ENCODE measurements around the gene WDR77. TPM values are rescaled to one million over a fixed set of nuclear protein-coding genes. Genes with fewer than 3 reads are reported as not detected.

The WDR77 gene
- total and polyA plus RNA-seq, 2 experiments from 2014 or later, result 37.3 to 55.3 TPM

DNA sequence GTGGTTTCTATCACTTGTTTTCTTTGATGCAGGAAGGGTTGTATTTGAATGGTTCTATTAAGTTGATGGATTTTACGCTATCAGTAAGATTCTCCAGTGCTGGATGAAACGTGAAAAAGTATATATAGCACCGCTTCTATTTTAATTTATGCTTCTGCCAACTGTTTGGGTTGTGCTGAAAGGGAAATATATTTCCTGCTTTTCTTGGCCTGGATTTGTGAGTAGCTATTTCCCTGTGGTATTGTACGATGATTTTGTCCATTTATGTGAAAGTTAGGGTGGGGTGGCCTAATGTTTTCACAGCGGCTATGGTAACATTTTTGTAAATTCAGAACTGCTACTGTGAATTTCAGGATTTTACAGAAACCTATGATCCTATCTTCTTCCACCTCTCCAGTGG lies 25.1 kb upstream of the WDR77 start:
- 94% methylated on average over 5 of the region's 5 CpGs for WGBS (ENCODE audit: low lambda C conversion rate, missing lambda C conversion rate)
- no peaks in the 10 kb centered on the region for H3K36me3 ChIP-seq (replicated peaks; ENCODE audit: insufficient read depth, low read depth)
- H3K4me3 ChIP-seq, result no peak overlapping the region
- no peak overlapping the region for H3K27ac ChIP-seq
- H2AFZ ChIP-seq, result no peak overlapping the region
- no peak for DNase-seq (ENCODE audit: low spot score)
- no peaks in the 10 kb centered on the region for H3K9me3 ChIP-seq (ENCODE audit: low read depth)
- no peak for TF ChIP-seq EZH2phosphoT487 (IDR thresholded peaks at IDR 0.05; ENCODE audit: low read depth, severe bottlenecking, unreplicated experiment)
- TF ChIP-seq CTCF (IDR thresholded peaks at IDR 0.05; ENCODE audit: poor library complexity), result no peak
- no peak for TF ChIP-seq EZH2 (IDR thresholded peaks at IDR 0.05; ENCODE audit: borderline replicate concordance)
- no peaks in the 10 kb centered on the region for H3K27me3 ChIP-seq
- no peaks in the 10 kb centered on the region for H3K9me2 ChIP-seq (replicated peaks; ENCODE audit: insufficient read depth)
- H3K79me2 ChIP-seq, result no peaks in the 10 kb centered on the region
- no peak overlapping the region for H3K4me2 ChIP-seq
- H3K4me1 ChIP-seq (ENCODE audit: insufficient read depth), result no peaks in the 10 kb centered on the region
- no peaks in the 10 kb centered on the region for H4K20me1 ChIP-seq (ENCODE audit: insufficient read depth, poor library complexity, severe bottlenecking)

DNA sequence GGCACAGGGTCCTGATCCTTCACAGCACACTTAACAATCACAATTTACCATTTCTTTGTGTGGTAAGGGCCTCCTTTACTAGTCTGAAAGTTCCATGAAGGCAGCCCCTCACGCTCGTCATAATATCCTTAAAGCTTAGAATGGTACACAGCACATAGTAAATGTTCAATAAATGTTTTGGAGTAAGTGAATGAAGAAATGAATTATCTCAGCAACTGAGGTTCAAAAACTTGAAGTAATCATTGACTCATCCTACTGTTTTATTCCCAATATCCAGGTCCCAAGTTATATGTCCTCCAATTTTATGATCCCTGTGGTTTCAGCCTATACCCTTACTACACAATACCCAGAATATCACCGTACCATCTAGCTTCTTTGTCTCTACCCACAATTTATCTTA lies 22.5 kb upstream of the WDR77 start:
- H3K4me2 ChIP-seq, result no peak overlapping the region
- H3K27ac ChIP-seq, result no peak overlapping the region
- no peaks in the 10 kb centered on the region for H3K4me1 ChIP-seq (ENCODE audit: insufficient read depth)
- no peaks in the 10 kb centered on the region for H3K9me2 ChIP-seq (replicated peaks; ENCODE audit: insufficient read depth)
- H2AFZ ChIP-seq, result no peak overlapping the region
- no peak overlapping the region for H3K4me3 ChIP-seq
- H3K27me3 ChIP-seq, result no peaks in the 10 kb centered on the region
- TF ChIP-seq EZH2phosphoT487 (IDR thresholded peaks at IDR 0.05; ENCODE audit: low read depth, severe bottlenecking, unreplicated experiment) (no peak), CTCF (IDR thresholded peaks at IDR 0.05; ENCODE audit: poor library complexity) (no peak), EZH2 (IDR thresholded peaks at IDR 0.05; ENCODE audit: borderline replicate concordance) (no peak)
- H3K36me3 ChIP-seq (replicated peaks; ENCODE audit: insufficient read depth, low read depth), result no peaks in the 10 kb centered on the region
- DNase-seq (ENCODE audit: low spot score), result no peak
- H3K79me2 ChIP-seq, result no peaks in the 10 kb centered on the region
- 96% methylated on average over 3 of the region's 3 CpGs for WGBS (ENCODE audit: low lambda C conversion rate, missing lambda C conversion rate)
- H3K9me3 ChIP-seq (ENCODE audit: low read depth), result no peaks in the 10 kb centered on the region
- no peaks in the 10 kb centered on the region for H4K20me1 ChIP-seq (ENCODE audit: insufficient read depth, poor library complexity, severe bottlenecking)

- 89% methylated on average over 3 of the region's 3 CpGs for WGBS (ENCODE audit: low lambda C conversion rate, missing lambda C conversion rate)
- H3K27ac ChIP-seq, result no peak overlapping the region
- no peaks in the 10 kb centered on the region for H3K9me2 ChIP-seq (replicated peaks; ENCODE audit: insufficient read depth)
- H3K27me3 ChIP-seq, result no peaks in the 10 kb centered on the region
- no peak overlapping the region for H3K4me2 ChIP-seq
- H3K36me3 ChIP-seq (replicated peaks; ENCODE audit: insufficient read depth, low read depth), result no peaks in the 10 kb centered on the region
- H2AFZ ChIP-seq, result no peak overlapping the region
- TF ChIP-seq EZH2 (IDR thresholded peaks at IDR 0.05; ENCODE audit: borderline replicate concordance) (no peak), CTCF (IDR thresholded peaks at IDR 0.05; ENCODE audit: poor library complexity) (no peak), EZH2phosphoT487 (IDR thresholded peaks at IDR 0.05; ENCODE audit: low read depth, severe bottlenecking, unreplicated experiment) (no peak)
- DNase-seq (ENCODE audit: low spot score), result no peak
- H4K20me1 ChIP-seq (ENCODE audit: insufficient read depth, poor library complexity, severe bottlenecking), result no peaks in the 10 kb centered on the region
- no peaks in the 10 kb centered on the region for H3K9me3 ChIP-seq (ENCODE audit: low read depth)
- no peaks in the 10 kb centered on the region for H3K79me2 ChIP-seq
- no peaks in the 10 kb centered on the region for H3K4me1 ChIP-seq (ENCODE audit: insufficient read depth)
- no peak overlapping the region for H3K4me3 ChIP-seq
Observed at GRCh38 chr1:111471012-111471411, 22.0 kb upstream of the WDR77 start.

GRCh38 chr1:111470596-111470995 lies 21.5 kb upstream of the WDR77 start:
- Histone ChIP-seq H3K79me2 (no peaks in the 10 kb centered on the region), H2AFZ (no peak overlapping the region), H3K27ac (no peak overlapping the region), H3K4me1 (ENCODE audit: insufficient read depth) (no peaks in the 10 kb centered on the region), H4K20me1 (ENCODE audit: insufficient read depth, poor library complexity, severe bottlenecking) (no peaks in the 10 kb centered on the region), H3K36me3 (replicated peaks; ENCODE audit: insufficient read depth, low read depth) (no peaks in the 10 kb centered on the region), H3K9me2 (replicated peaks; ENCODE audit: insufficient read depth) (no peaks in the 10 kb centered on the region), H3K4me2 (no peak overlapping the region), H3K9me3 (ENCODE audit: low read depth) (no peaks in the 10 kb centered on the region), H3K4me3 (no peak overlapping the region), H3K27me3 (no peaks in the 10 kb centered on the region)
- DNase-seq (ENCODE audit: low spot score), result no peak
- no peak for TF ChIP-seq EZH2 (IDR thresholded peaks at IDR 0.05; ENCODE audit: borderline replicate concordance)
- no peak for TF ChIP-seq EZH2phosphoT487 (IDR thresholded peaks at IDR 0.05; ENCODE audit: low read depth, severe bottlenecking, unreplicated experiment)
- no peak for TF ChIP-seq CTCF (IDR thresholded peaks at IDR 0.05; ENCODE audit: poor library complexity)
- 94% methylated on average over 5 of the region's 5 CpGs for WGBS (ENCODE audit: low lambda C conversion rate, missing lambda C conversion rate)
